Endometrial microvascular endothelial cells (primary cell): ENCODE results near the gene PCNX3. TPM values are rescaled to one million over a fixed set of nuclear protein-coding genes. Genes with fewer than 3 reads are reported as not detected.

Experiments used
- in situ Hi-C: cut with HindIII; loops from 2 replicates; pipeline ENCODE4 v1.10.0; 2017; ENCODE audit warnings: low sequenced_read_pairs, low pct_unique_long_range_greater_than_20kb; ENCODE audit errors: inconsistent ontology term
- total RNA-seq: library from RNA; depleted of rRNA; stranded (reverse); fragments of >200 nt; gene quantifications from one replicate; pipeline ENCODE4 v1.2.3, GENCODE V29; 2015; ENCODE audit errors: inconsistent ontology term

Gene PCNX3
- total RNA-seq = 44.9 TPM

DNA sequence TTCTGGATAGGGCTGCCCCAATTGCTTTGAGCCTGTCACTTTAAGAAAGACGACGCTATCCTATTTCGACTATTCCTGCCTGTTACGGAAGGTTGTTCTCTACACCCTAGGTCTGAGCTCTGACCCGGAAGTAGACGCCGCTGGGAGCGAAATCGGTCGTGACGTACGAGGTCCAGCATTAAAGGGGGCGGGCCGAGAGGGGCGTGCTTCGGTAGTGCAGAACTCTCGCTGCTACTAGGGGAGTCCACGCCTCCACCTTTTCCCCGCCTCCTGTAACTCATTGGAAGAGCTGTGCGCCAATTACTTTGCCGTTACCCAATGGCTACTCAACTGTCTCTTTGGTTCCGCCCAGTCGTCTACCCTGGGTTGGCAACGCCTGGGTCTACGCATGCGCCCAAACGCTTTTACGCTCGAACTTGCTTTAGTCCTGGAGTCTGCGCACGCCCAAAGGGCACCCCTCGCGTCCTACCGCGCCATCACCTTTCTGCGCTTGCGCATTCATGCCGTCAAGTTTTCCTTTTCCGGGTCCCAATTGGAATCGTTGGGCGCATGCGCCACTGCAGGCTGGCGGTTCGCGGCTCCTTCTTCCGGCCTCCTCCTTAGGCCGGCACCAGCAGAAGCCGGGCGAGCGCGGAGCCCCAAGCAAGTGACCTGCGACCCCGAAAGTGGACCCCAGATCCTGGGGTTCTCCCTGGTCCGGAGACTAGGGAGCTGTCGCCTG, at the start of gene PCNX3:
PCNX3 (plus strand) TSS at position 548 of the 721 bp plus-strand sequence. CDS start 536 bp downstream, outside the sequence.
- in situ Hi-C loops = no loop called here

- in situ Hi-C loops = no loop called here
Measured at GRCh38 chr11:65569164-65569972, 46.2 kb upstream of the PCNX3 start.

- in situ Hi-C loops = no loop called here
Measured at GRCh38 chr11:65569973-65570918, 45.3 kb upstream of the PCNX3 start, which contains the start of gene ZNRD2. Gene ZNRD2, plus strand, starts transcription at chr11:65570477. Its CDS starts 15 bp downstream, at chr11:65570492.

GRCh38 chr11:65571420-65571819, 44.2 kb upstream of the PCNX3 start:
- in situ Hi-C loops = no loop called here

GRCh38 chr11:65571940-65572339, 43.6 kb upstream of the PCNX3 start:
- in situ Hi-C loops = no loop called here

- in situ Hi-C loops = no loop called here
Measured at GRCh38 chr11:65572356-65573051, 43.1 kb upstream of the PCNX3 start, which contains the start of gene FAM89B. Gene FAM89B, plus strand, starts transcription at chr11:65572538. Its CDS starts 132 bp downstream, at chr11:65572670.

DNA sequence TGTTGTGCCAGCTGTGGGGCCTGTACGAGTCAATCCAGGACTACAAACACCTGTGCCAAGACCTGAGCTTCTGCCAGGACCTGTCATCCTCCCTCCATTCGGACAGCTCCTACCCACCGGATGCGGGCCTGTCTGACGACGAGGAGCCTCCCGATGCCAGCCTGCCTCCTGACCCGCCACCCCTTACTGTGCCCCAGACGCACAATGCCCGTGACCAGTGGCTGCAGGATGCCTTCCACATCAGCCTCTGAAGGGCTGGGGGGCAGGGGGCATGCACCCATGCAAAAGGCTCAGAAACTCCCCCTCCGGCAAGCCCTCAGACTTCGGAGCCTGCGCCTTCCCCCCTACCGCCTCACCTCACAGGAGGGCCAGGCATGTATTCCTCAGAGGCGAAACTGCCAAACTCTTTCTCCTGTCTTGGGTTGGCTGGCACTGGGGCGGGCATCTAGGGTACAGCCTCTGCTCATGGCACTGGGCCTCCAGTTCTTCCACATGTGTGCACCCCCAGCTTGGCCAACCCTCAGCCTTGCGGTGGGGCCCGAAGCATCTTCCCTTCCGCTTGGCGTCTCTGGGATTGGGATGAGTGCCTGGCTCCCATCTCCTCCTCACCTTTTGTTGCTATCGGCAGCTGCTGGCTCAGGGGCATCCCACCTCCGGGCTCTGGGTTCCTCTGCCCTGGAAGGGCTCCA, 42.0 kb upstream of the PCNX3 start:
- in situ Hi-C loops = no loop called here

DNA sequence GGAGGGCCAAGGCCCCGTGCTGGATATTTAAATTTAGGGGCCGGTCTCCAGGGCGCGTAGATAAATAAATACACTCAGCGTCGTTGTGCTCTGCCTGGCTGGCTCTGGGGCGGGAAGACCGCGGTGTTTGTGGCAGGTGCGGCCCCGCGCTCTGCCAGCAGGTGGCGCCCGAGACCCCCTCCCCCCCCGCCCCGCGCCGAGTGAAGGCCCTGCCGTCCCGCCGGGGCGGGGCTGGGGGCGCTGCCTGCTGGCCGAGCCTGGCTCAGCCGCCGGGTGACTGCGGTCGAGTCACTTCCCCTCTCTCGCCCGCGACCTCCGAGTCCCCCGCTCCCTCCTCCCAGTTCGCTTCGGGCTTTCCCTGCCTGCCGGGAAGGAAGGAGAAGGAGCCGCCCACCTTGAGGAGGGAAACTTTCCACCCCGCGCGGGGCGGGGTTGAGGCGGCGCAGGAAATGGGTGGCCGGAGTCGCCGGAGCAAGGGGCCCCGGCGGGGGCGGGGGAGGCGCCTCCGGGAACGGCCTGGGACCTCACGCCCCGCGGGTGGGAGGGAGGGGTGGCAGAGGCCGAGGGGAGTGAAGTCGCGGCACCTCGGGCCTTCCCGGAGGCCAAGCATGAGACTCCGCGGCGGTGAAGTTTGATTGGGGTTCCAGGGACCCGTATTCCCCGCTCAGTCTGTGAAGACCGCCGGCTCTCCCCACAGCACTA, 41.3 kb upstream of the PCNX3 start:
- in situ Hi-C loops = no loop called here

GRCh38 chr11:65574811-65575567, 40.6 kb upstream of the PCNX3 start:
- in situ Hi-C loops = no loop called here

DNA sequence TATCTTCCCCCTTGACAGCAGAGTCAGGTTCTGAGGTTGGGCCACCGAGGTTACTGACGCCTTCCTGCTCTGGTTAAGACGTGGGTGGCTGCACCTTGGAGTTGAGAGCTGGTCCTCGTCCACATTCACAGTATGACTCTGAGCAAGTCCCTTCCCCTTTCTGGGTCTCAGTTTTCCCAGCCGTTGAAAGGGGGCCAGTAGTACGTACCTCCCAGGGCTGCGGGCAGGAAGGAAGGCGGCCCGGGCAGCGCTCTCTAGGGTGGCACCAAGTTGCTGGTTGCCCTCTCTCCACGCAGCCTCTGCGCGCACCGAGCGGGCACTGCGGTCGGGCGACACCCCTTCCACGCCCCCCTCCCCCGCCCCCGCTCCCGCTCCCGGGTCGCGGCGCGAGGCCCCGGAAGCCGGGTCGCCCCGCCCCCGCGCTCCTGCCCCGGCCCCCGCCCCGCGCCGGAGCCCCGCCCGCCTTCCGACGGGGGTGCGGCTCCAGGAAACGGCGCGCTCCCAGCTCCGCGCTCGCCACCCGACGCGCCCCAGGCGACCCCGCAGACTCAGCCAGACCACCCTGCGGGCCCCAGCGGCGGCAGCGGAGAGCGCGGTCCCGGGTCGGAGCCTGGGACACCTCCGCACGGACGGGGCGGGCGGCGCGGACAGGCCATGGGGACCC, 39.9 kb upstream of the PCNX3 start, which contains the start of gene EHBP1L1:
EHBP1L1 (plus strand) TSS at position 486 of the 664 bp plus-strand sequence. CDS start 250 bp downstream, outside the sequence.
- in situ Hi-C loops = no loop called here

GRCh38 chr11:65576232-65576866, 39.2 kb upstream of the PCNX3 start:
- in situ Hi-C loops = no loop called here

- in situ Hi-C loops = no loop called here
Measured at GRCh38 chr11:65576867-65577755, 38.5 kb upstream of the PCNX3 start.

DNA sequence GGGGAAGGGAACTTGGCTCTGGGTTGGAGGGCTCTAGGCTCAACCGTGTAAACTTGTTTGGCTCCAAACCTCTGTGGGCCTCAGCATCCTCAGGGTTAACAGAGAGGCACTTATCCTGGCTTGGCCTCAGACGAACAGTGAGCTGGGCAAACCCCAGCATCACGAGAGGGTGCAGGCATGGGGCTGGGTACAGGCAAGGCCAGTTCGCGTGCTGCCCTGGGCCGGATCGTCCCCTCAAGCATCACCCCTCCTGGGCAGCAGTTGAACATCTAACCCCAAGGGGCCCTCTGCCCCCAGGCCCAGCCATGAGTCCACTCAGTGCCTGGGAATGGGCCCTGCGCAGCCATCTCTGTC, 37.8 kb upstream of the PCNX3 start:
- in situ Hi-C loops = no loop called here

DNA sequence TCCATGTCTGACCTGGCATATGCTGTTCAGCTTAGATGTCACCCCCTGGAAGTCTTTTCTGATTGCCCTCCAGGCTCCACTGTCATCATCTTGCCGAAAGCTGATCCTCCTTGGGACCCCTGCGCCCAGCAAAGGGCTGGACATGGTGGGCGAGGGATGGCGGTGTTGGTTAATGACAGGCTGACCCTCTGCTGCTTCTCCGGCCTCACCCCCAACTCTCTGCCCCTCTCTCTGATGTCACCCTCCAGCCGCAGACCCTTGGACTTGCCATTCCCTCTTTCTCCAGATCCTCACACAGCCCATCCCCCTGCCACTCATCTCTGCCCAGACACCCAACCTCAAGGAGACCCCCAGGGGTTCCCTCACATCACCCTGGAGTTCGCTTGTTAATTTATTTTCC, 37.4 kb upstream of the PCNX3 start:
- in situ Hi-C loops = no loop called here

- in situ Hi-C loops = no loop called here
Measured at GRCh38 chr11:65578667-65579066, 36.9 kb upstream of the PCNX3 start.
